ENCODE measurements around the gene TBXAS1.

The TBXAS1 gene

DNA sequence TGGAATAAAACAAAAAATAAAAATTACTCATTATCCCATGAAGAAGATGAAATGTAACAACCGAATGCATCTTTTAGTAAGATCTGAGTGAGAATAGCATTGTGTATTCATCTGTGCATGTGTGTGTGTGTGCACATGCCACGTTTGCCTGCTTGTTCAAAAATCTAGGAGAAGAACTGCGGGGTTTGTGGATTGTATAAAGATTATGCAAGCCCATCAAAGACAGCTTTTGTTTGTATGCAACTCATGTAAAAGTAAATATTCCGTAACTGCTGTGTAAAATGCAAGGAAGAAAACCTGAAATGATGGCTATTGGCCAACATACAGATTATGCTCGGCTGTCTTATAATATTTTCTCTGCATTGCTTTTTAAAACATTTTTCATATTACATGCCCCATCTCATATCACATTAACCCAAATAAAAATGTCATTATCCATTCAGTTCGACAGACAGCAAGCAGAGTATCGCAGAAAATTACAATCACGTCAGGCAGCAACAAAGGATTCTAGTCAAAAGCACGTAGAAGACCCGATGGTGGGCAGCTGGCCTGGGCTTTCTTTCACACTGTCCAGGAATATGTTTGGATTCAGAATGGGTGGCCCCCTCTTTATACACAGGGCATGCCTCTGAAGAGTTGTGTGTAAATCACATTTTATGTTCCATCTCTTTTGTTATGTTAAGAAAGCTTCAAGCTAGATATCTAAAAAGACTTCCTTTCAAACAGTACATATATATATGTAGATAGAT, 119.7 kb downstream of the TBXAS1 start:
- ChIA-PET POLR2A (no interaction called here), CTCF (interaction anchor here (0.6 kb wide), 1 partner anchor 1062 kb away, joined by 3 read pairs; no protein-coding TSS in a partner anchor)
- Histone ChIP-seq H3K4me1 (ENCODE audit: control insufficient read depth, insufficient read depth, low read length) (no peaks in the 10 kb centered on the region), H3K4me3 (ENCODE audit: low read depth, low read length) (no peak overlapping the region), H3K9me3 (ENCODE audit: control insufficient read depth, insufficient read depth, low read depth, low read length) (no peaks in the 10 kb centered on the region), H3K27ac (ENCODE audit: extremely low read depth, low read depth, low read length) (no peak overlapping the region), H3K36me3 (ENCODE audit: control insufficient read depth in 2 of 2, insufficient read depth in 1 of 2, low read length in 2 of 2) (no peaks in the 10 kb centered on the region)
- TF ChIP-seq GLIS1 (tag by site-specific recombination; IDR thresholded peaks at IDR 0.05) (no peak), ZNF768 (tag by site-specific recombination; IDR thresholded peaks at IDR 0.05) (no peak)

DNA sequence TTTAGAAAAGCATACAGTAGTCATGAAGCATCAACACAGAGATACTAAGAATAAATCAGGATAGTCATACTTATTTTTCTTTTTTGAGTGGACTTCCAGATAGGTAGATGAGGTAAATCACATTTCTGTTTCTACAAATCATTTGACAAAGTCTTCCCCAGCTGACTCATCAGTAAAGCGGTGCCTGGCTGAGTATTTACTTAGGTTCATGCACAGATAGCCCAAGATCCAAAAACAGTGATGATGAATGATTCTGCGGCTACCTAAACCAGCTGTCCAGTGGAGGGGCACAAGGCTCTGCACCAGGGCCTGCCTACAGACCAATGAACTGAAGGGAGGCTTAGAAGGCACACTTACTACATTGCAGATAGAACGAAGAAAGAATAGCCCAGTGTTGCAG, 120.6 kb downstream of the TBXAS1 start:
- POLR2A ChIA-PET, result no interaction called here
- H3K4me3 ChIP-seq (ENCODE audit: low read depth, low read length), result no peak overlapping the region
- no peak overlapping the region for H3K27ac ChIP-seq (ENCODE audit: extremely low read depth, low read depth, low read length)
- no peaks in the 10 kb centered on the region for H3K36me3 ChIP-seq (ENCODE audit: control insufficient read depth in 2 of 2, insufficient read depth in 1 of 2, low read length in 2 of 2)
- CTCF ChIA-PET, result no interaction called here
- H3K9me3 ChIP-seq (ENCODE audit: control insufficient read depth, insufficient read depth, low read depth, low read length), result no peaks in the 10 kb centered on the region
- no peaks in the 10 kb centered on the region for H3K4me1 ChIP-seq (ENCODE audit: control insufficient read depth, insufficient read depth, low read length)
- no peak for TF ChIP-seq RBAK (tag by site-specific recombination; IDR thresholded peaks at IDR 0.05)
- no peak for TF ChIP-seq ZNF292 (tag by site-specific recombination; IDR thresholded peaks at IDR 0.05; ENCODE audit: borderline replicate concordance, low read depth)
- no peak for TF ChIP-seq ZNF174 (tag by site-specific recombination; IDR thresholded peaks at IDR 0.05)
- no peak for TF ChIP-seq EGR2 (tag by site-specific recombination; IDR thresholded peaks at IDR 0.05; ENCODE audit: low read depth)
- TF ChIP-seq HOXA7 (CRISPR knock-in tag; IDR thresholded peaks at IDR 0.05; ENCODE audit: borderline replicate concordance), result no peak
- TF ChIP-seq, protein P1, sequence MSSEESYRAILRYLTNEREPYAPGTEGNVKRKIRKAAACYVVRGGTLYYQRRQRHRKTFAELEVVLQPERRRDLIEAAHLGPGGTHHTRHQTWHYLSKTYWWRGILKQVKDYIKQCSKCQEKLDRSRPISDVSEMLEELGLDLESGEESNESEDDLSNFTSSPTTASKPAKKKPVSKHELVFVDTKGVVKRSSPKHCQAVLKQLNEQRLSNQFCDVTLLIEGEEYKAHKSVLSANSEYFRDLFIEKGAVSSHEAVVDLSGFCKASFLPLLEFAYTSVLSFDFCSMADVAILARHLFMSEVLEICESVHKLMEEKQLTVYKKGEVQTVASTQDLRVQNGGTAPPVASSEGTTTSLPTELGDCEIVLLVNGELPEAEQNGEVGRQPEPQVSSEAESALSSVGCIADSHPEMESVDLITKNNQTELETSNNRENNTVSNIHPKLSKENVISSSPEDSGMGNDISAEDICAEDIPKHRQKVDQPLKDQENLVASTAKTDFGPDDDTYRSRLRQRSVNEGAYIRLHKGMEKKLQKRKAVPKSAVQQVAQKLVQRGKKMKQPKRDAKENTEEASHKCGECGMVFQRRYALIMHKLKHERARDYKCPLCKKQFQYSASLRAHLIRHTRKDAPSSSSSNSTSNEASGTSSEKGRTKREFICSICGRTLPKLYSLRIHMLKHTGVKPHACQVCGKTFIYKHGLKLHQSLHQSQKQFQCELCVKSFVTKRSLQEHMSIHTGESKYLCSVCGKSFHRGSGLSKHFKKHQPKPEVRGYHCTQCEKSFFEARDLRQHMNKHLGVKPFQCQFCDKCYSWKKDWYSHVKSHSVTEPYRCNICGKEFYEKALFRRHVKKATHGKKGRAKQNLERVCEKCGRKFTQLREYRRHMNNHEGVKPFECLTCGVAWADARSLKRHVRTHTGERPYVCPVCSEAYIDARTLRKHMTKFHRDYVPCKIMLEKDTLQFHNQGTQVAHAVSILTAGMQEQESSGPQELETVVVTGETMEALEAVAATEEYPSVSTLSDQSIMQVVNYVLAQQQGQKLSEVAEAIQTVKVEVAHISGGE (tag by site-specific recombination; conservative IDR thresholded peaks at IDR 0.05; ENCODE audit: low read depth), result no peak
- TF ChIP-seq, protein P2, sequence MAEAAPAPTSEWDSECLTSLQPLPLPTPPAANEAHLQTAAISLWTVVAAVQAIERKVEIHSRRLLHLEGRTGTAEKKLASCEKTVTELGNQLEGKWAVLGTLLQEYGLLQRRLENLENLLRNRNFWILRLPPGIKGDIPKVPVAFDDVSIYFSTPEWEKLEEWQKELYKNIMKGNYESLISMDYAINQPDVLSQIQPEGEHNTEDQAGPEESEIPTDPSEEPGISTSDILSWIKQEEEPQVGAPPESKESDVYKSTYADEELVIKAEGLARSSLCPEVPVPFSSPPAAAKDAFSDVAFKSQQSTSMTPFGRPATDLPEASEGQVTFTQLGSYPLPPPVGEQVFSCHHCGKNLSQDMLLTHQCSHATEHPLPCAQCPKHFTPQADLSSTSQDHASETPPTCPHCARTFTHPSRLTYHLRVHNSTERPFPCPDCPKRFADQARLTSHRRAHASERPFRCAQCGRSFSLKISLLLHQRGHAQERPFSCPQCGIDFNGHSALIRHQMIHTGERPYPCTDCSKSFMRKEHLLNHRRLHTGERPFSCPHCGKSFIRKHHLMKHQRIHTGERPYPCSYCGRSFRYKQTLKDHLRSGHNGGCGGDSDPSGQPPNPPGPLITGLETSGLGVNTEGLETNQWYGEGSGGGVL (tag by site-specific recombination; IDR thresholded peaks at IDR 0.05), result no peak
- TF ChIP-seq, protein P3, sequence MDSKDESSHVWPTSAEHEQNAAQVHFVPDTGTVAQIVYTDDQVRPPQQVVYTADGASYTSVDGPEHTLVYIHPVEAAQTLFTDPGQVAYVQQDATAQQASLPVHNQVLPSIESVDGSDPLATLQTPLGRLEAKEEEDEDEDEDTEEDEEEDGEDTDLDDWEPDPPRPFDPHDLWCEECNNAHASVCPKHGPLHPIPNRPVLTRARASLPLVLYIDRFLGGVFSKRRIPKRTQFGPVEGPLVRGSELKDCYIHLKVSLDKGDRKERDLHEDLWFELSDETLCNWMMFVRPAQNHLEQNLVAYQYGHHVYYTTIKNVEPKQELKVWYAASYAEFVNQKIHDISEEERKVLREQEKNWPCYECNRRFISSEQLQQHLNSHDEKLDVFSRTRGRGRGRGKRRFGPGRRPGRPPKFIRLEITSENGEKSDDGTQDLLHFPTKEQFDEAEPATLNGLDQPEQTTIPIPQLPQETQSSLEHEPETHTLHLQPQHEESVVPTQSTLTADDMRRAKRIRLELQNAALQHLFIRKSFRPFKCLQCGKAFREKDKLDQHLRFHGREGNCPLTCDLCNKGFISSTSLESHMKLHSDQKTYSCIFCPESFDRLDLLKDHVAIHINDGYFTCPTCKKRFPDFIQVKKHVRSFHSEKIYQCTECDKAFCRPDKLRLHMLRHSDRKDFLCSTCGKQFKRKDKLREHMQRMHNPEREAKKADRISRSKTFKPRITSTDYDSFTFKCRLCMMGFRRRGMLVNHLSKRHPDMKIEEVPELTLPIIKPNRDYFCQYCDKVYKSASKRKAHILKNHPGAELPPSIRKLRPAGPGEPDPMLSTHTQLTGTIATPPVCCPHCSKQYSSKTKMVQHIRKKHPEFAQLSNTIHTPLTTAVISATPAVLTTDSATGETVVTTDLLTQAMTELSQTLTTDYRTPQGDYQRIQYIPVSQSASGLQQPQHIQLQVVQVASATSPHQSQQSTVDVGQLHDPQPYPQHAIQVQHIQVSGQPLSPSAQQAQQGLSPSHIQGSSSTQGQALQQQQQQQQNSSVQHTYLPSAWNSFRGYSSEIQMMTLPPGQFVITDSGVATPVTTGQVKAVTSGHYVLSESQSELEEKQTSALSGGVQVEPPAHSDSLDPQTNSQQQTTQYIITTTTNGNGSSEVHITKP (tag by site-specific recombination; IDR thresholded peaks at IDR 0.05), result no peak
- TF ChIP-seq GLI2 (tag by site-specific recombination; IDR thresholded peaks at IDR 0.05; ENCODE audit: borderline replicate concordance, low read depth), result no peak
- TF ChIP-seq, protein P4, sequence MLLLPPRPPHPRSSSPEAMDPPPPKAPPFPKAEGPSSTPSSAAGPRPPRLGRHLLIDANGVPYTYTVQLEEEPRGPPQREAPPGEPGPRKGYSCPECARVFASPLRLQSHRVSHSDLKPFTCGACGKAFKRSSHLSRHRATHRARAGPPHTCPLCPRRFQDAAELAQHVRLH (tag by site-specific recombination; IDR thresholded peaks at IDR 0.05), result no peak
- no peak for TF ChIP-seq KLF8 (tag by site-specific recombination; IDR thresholded peaks at IDR 0.05)
- no peak for TF ChIP-seq ZNF530 (tag by site-specific recombination; IDR thresholded peaks at IDR 0.05; ENCODE audit: low read depth)
- TF ChIP-seq ZNF157 (tag by site-specific recombination; IDR thresholded peaks at IDR 0.05), result no peak
